CD4-positive, alpha-beta memory T cell (primary cell): Measurements from ENCODE around the gene HYKK. TPM values are rescaled to one million over a fixed set of nuclear protein-coding genes. Genes with fewer than 3 reads are reported as not detected.

ENCODE experiments used
- CTCF ChIA-PET: fragments of 350-600 bp; sonication (Branson Sonifier 250); formaldehyde crosslinking; loops from one replicate; lab custom pipeline; 2021; ENCODE audit warnings: inconsistent platforms; ENCODE audit not compliant: partially characterized antibody; lab: Charles Lee
- POLR2A ChIA-PET: fragments of 350-600 bp; sonication (Branson Sonifier 250); formaldehyde crosslinking; loops from one replicate; lab custom pipeline; 2021; ENCODE audit not compliant: partially characterized antibody; lab: Charles Lee
- DNase-seq, 5 donors: peaks; one replicate each; pipeline versions ENCODE4 v3.0.0 to v3.0.0-alpha.2; 2020 to 2022; ENCODE audit warnings: mixed read lengths in 1 of 5
- H3K27ac ChIP-seq: one replicate; pipeline ENCODE4 v1.7.0; 2013; ENCODE audit warnings: low read depth, low read length
- H3K27me3 ChIP-seq: 2 replicates; pipeline ENCODE4 v1.7.0; 2013; ENCODE audit warnings: mild to moderate bottlenecking, low read length, moderate library complexity; ENCODE audit not compliant: insufficient read depth
- H3K36me3 ChIP-seq: 2 replicates; pipeline ENCODE4 v1.7.0; 2013; ENCODE audit warnings: mild to moderate bottlenecking, low read length, moderate library complexity; ENCODE audit not compliant: insufficient read depth
- H3K4me1 ChIP-seq: 2 replicates; pipeline ENCODE4 v1.7.0; 2013; ENCODE audit warnings: mild to moderate bottlenecking, low read length, moderate library complexity; ENCODE audit not compliant: insufficient read depth
- H3K4me3 ChIP-seq, 2 donors: one replicate each; pipeline ENCODE4 v1.7.0; 2013; ENCODE audit warnings: low read length in 2 of 2, mild to moderate bottlenecking in 1 of 2
- H3K9me3 ChIP-seq, 2 donors: one replicate each; pipeline ENCODE4 v1.7.0; 2013; ENCODE audit warnings: low read length in 2 of 2, control low read depth in 1 of 2; ENCODE audit not compliant: control insufficient read depth in 1 of 2
- H3K27ac Mint-ChIP-seq, 7 donors: one replicate each; pipeline ENCODE4 v1.8.0; 2020 to 2021; ENCODE audit warnings: mixed read lengths in 7 of 7, mild to moderate bottlenecking in 6 of 7, inconsistent platforms in 3 of 7, moderate library complexity in 3 of 7
- H3K27me3 Mint-ChIP-seq, 2 donors: one replicate each; pipeline ENCODE4 v1.8.0; 2020 to 2021; ENCODE audit warnings: mixed read lengths in 2 of 2
- H3K36me3 Mint-ChIP-seq, 2 donors: one replicate each; pipeline ENCODE4 v1.8.0; 2020 to 2021; ENCODE audit warnings: mixed read lengths in 2 of 2, inconsistent platforms in 1 of 2, mild to moderate bottlenecking in 1 of 2
- H3K4me1 Mint-ChIP-seq, 4 donors: one replicate each; pipeline ENCODE4 v1.8.0; 2020 to 2021; ENCODE audit warnings: mixed read lengths in 4 of 4, mild to moderate bottlenecking in 1 of 4
- H3K4me3 Mint-ChIP-seq, 8 donors: one replicate each; pipeline ENCODE4 v1.8.0; 2020 to 2021; ENCODE audit warnings: mixed read lengths in 8 of 8, mild to moderate bottlenecking in 7 of 8, moderate library complexity in 6 of 8, inconsistent platforms in 3 of 8
- H3K9me3 Mint-ChIP-seq, 8 donors: one replicate each; pipeline ENCODE4 v1.8.0; 2020 to 2021; ENCODE audit warnings: mixed read lengths in 8 of 8, mild to moderate bottlenecking in 5 of 8, inconsistent platforms in 3 of 8, moderate library complexity in 1 of 8
- intact Hi-C: fragments of 100-400 bp; cut with micrococcal nuclease; formaldehyde crosslinking; loops from one replicate; pipeline ENCODE4 v1.15.1; 2023
- polyA plus RNA-seq, 2 donors: library from polyadenylated mRNA; unstranded; fragments of 300-500 nt; fragmentation: Illumina TruSeq; gene quantifications; one replicate each; pipeline ENCODE4 v1.2.3, GENCODE V29; 2021
- total RNA-seq, 2 experiments: library from RNA; stranded (reverse); gene quantifications; one replicate each; pipeline ENCODE4 v1.2.3, GENCODE V29; 2021

The HYKK gene
- total and polyA plus RNA-seq, 4 experiments from 2014 or later, result 1.8 to 5.7 (median 5.1) TPM

- Histone ChIP-seq H3K9me3 (no peaks in the 10 kb centered on the region), H3K4me1 (no peaks in the 10 kb centered on the region), H3K27me3 (no peaks in the 10 kb centered on the region), H3K4me3 (no peak overlapping the region), H3K27ac (no peak overlapping the region), H3K36me3 (no peaks in the 10 kb centered on the region)
- H3K9me3 Mint-ChIP-seq, result no peaks in the 10 kb centered on the region
- H3K27me3 Mint-ChIP-seq, result peaks cover 2% of the 10 kb centered on the region in 2 donors
- H3K4me3 Mint-ChIP-seq, result no peak overlapping the region
- CTCF ChIA-PET, result no interaction called here
- DNase-seq, result no peak
- intact Hi-C loops, result no loop called here
- H3K27ac Mint-ChIP-seq, result no peak overlapping the region
- H3K4me1 Mint-ChIP-seq, result no peaks in the 10 kb centered on the region
- H3K36me3 Mint-ChIP-seq, result no peaks in the 10 kb centered on the region
- POLR2A ChIA-PET, result no interaction called here
Measured at GRCh38 chr15:78574944-78575343, 67.6 kb downstream of the HYKK start.

Other genes starting within 250 kb of the HYKK start
- 10 to 100 TPM; 31.5 to 32.8 TPM for gene DNAJA4, start 243.0 kb upstream of the HYKK start, total RNA-seq
- gene DNAJA4, start 243.0 kb upstream of the HYKK start, polyA plus RNA-seq, result 10 to 100 TPM in 1 of 2 donors, 1 to 10 TPM in 1; 7.8 to 12.0 TPM
- 10 to 100 TPM; 43.6 to 45.5 TPM for gene SKIC8, start 208.0 kb upstream of the HYKK start, total RNA-seq
- 100 to 1,000 TPM in 1 of 2 donors, 10 to 100 TPM in 1; 77.7 to 145 TPM for gene SKIC8, start 208.0 kb upstream of the HYKK start, polyA plus RNA-seq
- not detected for gene CRABP1, start 167.2 kb upstream of the HYKK start, total RNA-seq
- not detected for gene CRABP1, start 167.2 kb upstream of the HYKK start, polyA plus RNA-seq
- gene IREB2, start 69.4 kb upstream of the HYKK start, total RNA-seq, result 10 to 100 TPM; 65.0 to 71.9 TPM
- gene IREB2, start 69.4 kb upstream of the HYKK start, polyA plus RNA-seq, result 10 to 100 TPM in 1 of 2 donors, 1 to 10 TPM in 1; 7.6 to 19.5 TPM
- 10 to 100 TPM; 89.8 to 91.7 TPM for gene PSMA4, start 32.9 kb downstream of the HYKK start, total RNA-seq
- 100 to 1,000 TPM; 211 to 279 TPM for gene PSMA4, start 32.9 kb downstream of the HYKK start, polyA plus RNA-seq
- 1 to 10 TPM; 1.3 to 1.6 TPM for gene CHRNA5, start 57.9 kb downstream of the HYKK start, total RNA-seq
- under 1 TPM; 0.07 to 0.76 TPM for gene CHRNA5, start 57.9 kb downstream of the HYKK start, polyA plus RNA-seq
- not detected for gene CHRNA3, start 113.4 kb downstream of the HYKK start, total RNA-seq
- not detected for gene CHRNA3, start 113.4 kb downstream of the HYKK start, polyA plus RNA-seq
- not detected for gene CHRNB4, start 133.6 kb downstream of the HYKK start, total RNA-seq
- not detected for gene CHRNB4, start 133.6 kb downstream of the HYKK start, polyA plus RNA-seq